Activated T-cell treated with anti-CD3 and anti-CD28 coated beads for 1 hour (primary cell): ENCODE measurements around the gene SORCS3.

ENCODE experiments used
- DNase-seq: peaks from one replicate; pipeline ENCODE4 v3.0.0-alpha.2; 2020; ENCODE audit warnings: low read depth

SORCS3 gene

GRCh38 chr10:104641187-104641936 is at the start of gene SORCS3:
TSS of gene SORCS3 (plus strand) at chr10:104641290.
- no peak for DNase-seq

DNA sequence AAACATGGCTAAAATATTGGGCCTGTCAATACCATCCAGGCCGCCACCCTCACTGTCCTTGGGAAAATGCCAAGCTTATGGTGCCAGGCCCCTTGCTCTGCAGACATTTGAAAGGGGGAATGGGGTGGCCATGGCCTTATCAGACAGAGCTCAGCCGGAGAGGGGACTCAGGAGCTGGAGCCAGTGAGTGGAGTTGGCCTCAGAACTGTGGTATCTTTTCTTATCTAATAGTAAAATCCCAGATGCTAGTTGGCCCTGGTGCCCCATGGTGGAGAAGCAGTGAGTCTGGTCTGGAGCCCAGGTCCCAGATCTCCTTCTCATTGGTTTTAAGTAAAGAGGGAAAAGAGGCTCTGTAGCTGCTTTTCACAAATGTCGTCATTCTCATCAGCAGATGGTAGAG is 49.6 kb upstream of the SORCS3 start:
- DNase-seq = no peak

DNA sequence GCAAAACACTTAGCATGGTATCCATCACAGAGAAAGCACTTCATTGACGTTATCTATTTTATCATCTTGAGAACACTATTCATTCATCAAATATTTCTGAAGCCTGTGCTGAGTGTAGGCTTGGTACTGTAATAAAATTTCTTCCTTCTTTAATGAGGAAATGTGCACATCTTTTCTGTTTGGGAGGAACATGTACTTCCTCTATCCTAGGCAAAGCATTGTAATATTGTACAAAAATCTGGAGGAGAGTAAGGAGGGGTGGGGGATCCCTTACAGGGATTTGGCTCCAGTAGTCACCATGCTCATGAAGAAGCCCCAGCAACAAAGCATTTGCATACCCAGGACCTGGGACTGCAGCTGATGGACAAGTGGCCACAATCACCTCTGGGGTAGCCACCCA is 39.9 kb upstream of the SORCS3 start:
- DNase-seq = no peak

- no peak for DNase-seq
These were observed 32.8 kb upstream of the SORCS3 start for GRCh38 chr10:104608091-104608828.

DNA sequence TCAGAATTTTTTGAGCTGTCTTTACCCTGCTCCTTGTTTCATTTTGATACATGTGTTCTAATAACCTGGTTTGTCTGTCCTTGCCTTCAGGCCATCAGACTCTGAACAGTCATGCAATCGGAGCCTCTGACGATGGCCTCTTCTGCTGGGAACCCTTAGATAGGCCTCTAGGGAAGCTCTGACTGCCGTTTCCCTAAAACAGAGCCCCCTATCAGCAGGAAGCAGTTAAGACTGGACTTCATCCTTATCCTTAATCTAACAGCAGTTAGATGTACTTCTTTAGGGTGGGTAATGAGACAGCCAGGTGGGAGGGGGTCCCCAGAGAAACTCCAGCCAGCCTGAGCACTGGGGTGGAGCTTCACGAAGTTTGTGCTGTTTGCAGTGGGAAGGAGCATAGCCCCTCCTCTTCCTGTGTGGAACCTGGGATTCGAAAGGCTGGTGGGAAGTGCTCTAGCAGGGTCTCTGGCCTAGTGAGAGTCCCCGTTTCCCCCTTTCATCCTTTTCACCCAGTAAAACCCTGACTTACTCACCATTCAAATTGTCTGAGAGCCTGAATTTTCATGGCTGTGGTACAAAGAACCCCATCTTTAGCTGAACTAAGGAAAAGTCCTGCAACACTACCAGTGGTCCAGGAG is 28.4 kb upstream of the SORCS3 start:
- DNase-seq = no peak

DNA sequence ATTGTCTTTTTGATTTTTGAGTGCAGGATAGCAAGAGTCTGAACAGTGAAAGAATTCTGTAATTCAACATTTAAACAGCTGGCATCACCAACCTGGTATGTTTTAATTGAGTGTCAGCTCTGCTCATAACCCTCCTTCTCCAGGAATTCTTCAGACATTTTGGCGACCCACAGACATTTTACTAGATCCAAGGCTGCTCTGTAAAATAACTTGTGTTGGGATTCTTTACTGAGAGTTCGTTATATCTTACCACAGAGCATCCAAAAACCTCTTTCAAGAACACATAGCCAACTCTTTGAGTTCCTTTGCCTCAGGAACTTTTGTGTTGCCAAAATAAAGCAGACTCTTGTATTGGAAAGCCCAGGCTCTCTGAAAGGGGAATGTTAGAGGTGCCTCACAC is 27.7 kb upstream of the SORCS3 start:
- no peak for DNase-seq

DNA sequence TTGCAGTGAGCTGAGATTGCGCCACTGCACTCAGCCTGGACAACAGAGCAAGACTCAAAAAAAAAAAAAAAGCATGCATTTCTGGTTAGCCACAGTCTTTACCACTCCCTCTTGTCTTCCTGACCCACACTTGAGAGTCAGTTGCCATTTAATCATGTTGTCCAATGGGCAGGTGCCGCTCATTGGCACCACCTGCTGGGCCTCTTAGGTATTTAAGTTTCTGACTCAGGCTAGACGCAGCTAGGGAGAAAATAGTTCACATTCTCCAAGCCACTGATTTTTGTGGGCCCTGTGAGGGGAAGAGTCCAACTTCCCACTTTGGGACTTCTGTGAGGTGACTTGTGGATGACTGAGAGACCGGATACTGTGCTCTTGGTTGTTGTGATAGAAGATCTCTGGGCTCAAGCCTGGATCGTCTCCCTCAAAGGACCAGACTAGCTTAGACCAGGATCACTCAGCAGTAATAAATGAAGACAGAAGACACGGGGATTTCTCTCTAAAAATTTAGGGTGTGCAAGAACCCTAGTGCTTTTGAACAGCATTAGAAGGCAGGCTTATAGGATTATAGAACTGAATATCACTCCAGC is 26.8 kb upstream of the SORCS3 start:
- DNase-seq = no peak

DNA sequence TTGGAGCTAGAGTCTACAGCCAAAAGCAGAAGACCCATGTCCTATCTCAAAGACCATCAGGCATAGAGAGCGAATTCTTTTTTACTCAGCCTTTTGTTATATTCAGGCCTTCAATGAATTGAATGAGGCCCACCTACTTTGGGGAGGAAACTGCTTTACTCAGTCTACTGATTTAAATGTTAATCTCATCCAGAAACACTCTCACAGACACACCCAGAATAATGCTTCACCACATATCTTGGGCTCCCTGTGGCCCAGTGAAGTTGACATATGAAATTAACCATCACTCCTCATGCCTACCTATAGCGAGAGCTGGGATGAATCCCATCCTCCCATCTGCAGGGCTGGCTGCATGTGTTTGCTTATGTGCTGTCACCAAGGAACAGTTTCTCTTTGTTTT is 26.0 kb upstream of the SORCS3 start:
- DNase-seq = no peak

- no peak for DNase-seq
These were observed 23.3 kb upstream of the SORCS3 start for GRCh38 chr10:104617831-104618230.

DNA sequence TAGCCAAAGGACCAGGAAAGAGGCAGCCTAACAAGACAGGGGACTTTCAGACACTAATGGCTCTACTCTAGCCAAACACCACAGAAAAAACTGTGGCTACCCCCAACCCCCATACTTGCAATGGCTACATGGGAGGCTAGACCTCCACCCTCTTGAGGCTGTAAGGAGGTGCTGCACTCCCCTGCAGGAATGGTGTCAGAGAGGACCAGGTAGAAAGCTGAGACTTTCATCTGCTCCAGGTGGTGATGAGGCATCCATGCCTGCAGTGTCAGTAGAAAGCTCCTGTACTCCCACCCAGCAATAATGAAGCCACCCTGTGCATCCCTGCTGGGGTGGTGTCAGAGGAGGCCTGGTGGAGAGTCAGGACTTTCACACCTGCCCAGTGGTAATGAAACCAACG is 18.9 kb upstream of the SORCS3 start:
- DNase-seq = no peak

DNA sequence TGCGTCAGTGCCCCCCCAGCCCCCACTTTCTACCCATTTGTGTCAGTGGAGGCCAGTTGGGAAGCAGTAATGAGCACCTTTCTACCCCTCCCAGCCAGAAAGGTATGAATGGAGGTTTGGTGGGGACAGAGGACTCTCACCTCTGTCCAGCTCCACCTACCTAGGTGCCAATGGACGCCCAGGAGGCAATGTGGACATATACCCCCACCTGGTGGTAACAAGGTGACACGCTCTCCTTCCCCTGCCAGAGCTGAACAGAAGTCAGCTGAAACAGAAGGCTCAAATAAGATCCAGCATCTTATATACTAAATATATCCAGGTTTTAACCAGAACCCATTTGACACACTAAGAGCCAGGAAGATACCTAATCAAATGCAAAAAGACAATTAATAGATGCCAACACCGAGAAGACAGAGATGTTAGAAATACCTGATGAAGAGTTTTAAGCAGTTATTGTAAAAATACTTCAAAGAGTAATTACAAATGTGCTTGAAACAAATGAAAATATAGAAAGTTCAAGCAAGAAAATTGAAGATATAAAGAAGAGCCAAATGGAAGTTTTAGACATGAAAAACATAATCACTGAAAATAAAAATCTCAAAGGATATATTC is 18.4 kb upstream of the SORCS3 start:
- no peak for DNase-seq

DNA sequence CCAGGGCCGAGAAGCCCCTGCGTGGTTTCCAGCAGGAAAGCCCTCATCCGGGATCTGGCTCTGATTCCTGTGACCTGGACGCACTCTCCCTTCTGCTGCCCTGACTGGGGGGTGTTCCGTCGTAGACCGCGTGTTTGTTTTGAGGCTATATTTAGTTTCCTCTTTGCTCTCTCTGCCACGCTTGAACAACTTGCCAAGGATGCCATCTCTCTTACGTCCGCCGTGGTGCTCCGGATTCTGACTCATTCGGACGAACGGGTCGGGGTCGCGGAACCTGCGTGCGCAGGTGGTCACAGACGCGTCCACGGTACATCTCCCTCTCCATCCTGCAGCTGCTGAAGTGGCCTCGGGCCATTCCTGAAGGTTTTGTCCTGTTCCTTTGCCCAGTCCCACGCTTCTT is 10.4 kb upstream of the SORCS3 start:
- no peak for DNase-seq

- no peak for DNase-seq
These were observed 9.1 kb upstream of the SORCS3 start for GRCh38 chr10:104631946-104632345.

DNA sequence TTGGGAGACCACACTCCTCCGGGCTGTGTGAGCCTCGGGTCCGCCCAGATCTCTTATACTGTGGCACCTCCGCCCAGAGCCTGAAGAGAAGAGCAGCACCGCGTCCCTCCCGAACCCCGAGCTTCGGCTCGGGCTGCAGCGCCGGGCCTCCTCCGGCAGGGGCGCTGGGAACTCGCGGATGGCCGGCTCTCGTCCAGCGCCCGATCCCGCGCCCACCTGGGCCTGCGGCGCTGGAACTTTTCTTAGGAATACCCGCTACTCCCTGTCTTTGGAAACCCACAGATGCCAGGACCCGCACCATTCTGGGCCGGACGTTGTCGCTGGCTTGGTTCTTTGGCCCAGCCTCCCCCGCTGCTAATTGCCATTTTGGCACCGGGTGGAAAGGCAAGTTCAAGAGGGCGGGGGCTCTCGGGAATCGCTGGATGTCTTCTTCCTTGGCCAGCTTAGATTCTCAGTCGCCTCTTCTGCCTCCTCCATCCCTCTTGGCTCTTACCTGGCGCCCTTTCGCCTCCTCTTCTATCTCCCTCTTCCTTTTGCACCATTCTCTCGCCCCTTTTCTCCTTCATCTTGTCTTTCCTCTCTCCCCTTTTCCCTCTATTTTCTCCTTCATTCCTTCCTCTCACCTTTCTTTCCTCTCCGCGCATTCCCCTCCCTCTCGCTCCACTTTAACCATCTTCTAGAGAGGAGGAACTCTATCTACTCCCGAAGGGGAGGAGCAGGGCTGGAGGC is 2.1 kb upstream of the SORCS3 start:
- DNase-seq = no peak

- DNase-seq = no peak
These were observed 1.3 kb upstream of the SORCS3 start for GRCh38 chr10:104639590-104640338.

DNA sequence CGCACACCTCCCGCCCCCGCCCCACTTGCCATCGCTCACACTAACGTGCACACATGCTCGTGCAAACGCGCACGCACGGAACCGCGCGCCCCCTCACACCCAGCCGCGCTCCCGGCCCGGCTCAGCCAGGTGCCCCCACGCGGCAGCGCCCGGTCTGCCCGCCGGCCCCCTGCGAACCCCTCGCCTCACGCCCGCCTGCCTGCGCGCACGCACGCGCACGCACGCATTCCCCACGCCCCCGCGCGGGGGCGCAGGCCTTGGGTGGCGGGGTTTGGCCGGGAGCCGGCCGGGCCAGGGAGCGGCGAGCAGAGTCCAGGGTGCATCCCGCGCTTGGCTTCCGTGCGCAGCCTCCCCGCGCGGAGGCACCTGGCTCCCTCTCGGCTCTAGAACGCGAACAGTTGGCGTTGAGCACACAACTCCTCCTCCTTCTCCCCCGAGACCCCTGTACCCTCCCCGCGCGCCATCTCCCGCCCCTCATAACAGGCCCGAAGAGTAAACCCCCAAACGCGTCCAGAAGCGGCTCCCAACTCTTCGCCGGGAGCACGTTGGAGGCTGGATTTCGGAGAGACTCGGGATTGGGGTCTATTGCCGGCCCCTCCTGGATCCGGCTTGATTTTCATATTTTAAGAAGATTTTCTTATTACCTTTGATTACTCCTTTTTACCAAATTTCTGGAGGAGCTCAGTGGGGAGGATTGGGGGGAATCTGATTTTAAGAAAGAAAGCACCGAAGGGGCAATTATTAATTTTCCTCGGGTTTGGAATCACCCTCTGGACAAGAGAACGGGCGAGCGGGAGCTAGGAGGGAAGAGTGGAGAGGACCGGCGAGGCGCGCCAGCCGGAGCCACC is 527 bp upstream of the SORCS3 start:
- no peak for DNase-seq

GRCh38 chr10:104641937-104642657 is 1.0 kb downstream of the SORCS3 start:
- DNase-seq = no peak

- DNase-seq = no peak
These were observed 1.7 kb downstream of the SORCS3 start for GRCh38 chr10:104642658-104643302.

- no peak for DNase-seq
These were observed 2.2 kb downstream of the SORCS3 start for GRCh38 chr10:104643303-104643663.
